Spleen (tissue), 13 donors: ENCODE measurements around the gene SNAP29. TPM values are rescaled to one million over a fixed set of nuclear protein-coding genes. Genes with fewer than 3 reads are reported as not detected.

Source experiments
- DNase-seq: peaks from one replicate; pipeline ENCODE4 v3.0.0-alpha.2; 2020
- H3K27ac ChIP-seq, 8 donors: fragments of 200-600 bp; sonication (generic) in 7 of 8; 1 replicate in 4 of 8; 2 replicates in 4 of 8; pipeline versions ENCODE4 v1.5.0 to v1.8.0; 2016 to 2021; ENCODE audit warnings: inconsistent platforms in 4 of 8, mild to moderate bottlenecking in 4 of 8, moderate library complexity in 1 of 8
- H3K27me3 ChIP-seq, 7 donors: fragments of 200-600 bp; sonication (generic) in 6 of 7; replicated peaks in 1 of 7; 1 replicate in 4 of 7; 2 replicates in 3 of 7; pipeline versions ENCODE4 v1.5.0 to v1.8.0; 2016 to 2021; ENCODE audit warnings: inconsistent platforms in 3 of 7, mild to moderate bottlenecking in 1 of 7
- H3K36me3 ChIP-seq, 6 donors: fragments of 200-600 bp; sonication (generic) in 5 of 6; 1 replicate in 4 of 6; 2 replicates in 2 of 6; pipeline versions ENCODE4 v1.5.0 to v1.8.0; 2016 to 2021; ENCODE audit warnings: inconsistent platforms in 2 of 6
- H3K4me1 ChIP-seq, 6 donors: fragments of 200-600 bp; sonication (generic) in 5 of 6; 1 replicate in 3 of 6; 2 replicates in 3 of 6; pipeline versions ENCODE4 v1.5.0 to v1.8.0; 2016 to 2021; ENCODE audit warnings: inconsistent platforms in 3 of 6
- H3K4me3 ChIP-seq, 8 donors: fragments of 200-600 bp; sonication (generic) in 7 of 8; 1 replicate in 4 of 8; 2 replicates in 4 of 8; pipeline versions ENCODE4 v1.5.0 to v1.8.0; 2016 to 2021; ENCODE audit warnings: inconsistent platforms in 4 of 8, mild to moderate bottlenecking in 4 of 8, moderate library complexity in 2 of 8
- H3K9me3 ChIP-seq, 8 donors: fragments of 200-600 bp; sonication (generic) in 7 of 8; 1 replicate in 4 of 8; 2 replicates in 4 of 8; pipeline versions ENCODE4 v1.5.0 to v1.8.0; 2016 to 2021; ENCODE audit warnings: inconsistent platforms in 4 of 8
- POLR2A ChIP-seq, 3 donors: fragments of 450-650 bp; IDR thresholded peaks; one replicate each; pipeline ENCODE4 v1.5.1; 2017; ENCODE audit warnings: antibody characterized with exemption in 3 of 3, mild to moderate bottlenecking in 1 of 3
- POLR2AphosphoS5 ChIP-seq, 3 donors: sonication (generic); formaldehyde crosslinking; IDR thresholded peaks; one replicate each; pipeline ENCODE4 v1.5.1; 2017; ENCODE audit warnings: antibody characterized with exemption in 3 of 3
- WGBS, 5 donors: extraction: QIAGEN DNeasy Blood & Tissue Kit in 3 of 5; methylation state at CpG; one replicate each; pipeline versions ENCODE4 v1.1.5 to v1.1.7; 2013 to 2018; 5-methylcytosine and 5-hydroxymethylcytosine counted together
- intact Hi-C: fragments of 100-400 bp; cut with DNase I; formaldehyde crosslinking; loops from one replicate; pipeline ENCODE4 v1.15.0; 2023; ENCODE audit warnings: low total_unique reads
- long read RNA-seq, 2 donors: transcript quantifications; one replicate each; lab custom pipeline, GENCODE V29; 2026
- polyA plus RNA-seq, 3 donors: library from polyadenylated mRNA; stranded (reverse); fragments of 200-250 nt; gene quantifications; one replicate each; pipeline ENCODE4 v1.2.1, GENCODE V29; 2013
- total RNA-seq, 7 donors: library from RNA; depleted of rRNA in 3 of 7; stranded (reverse); fragments of >200 nt in 3 of 7; fragmentation: NEBNext Ultra II Directional in 4 of 7; extraction: Animal tissue kit (Norgen Biotek cat#: 25700) in 4 of 7; gene quantifications; one replicate each; pipeline versions ENCODE4 v1.1.0 to v1.2.1, GENCODE V29; 2016 to 2021
- TF ChIP-seq, protein P1 (sequence below), 11 experiments: fragments of 200-600 bp in 7 of 11; fragments of 450-650 bp in 4 of 11; sonication (generic) in 4 of 11; IDR thresholded peaks in 8 of 11; conservative IDR thresholded peaks in 3 of 11; 1 replicate in 7 of 11; 2 replicates in 4 of 11; pipeline versions ENCODE4 v1.4.0 to v1.8.0; 2016 to 2021; ENCODE audit warnings: antibody characterized with exemption in 11 of 11, inconsistent platforms in 4 of 11, mild to moderate bottlenecking in 1 of 11
- donor health status: healthy with polysubstance abuse.
- donor health status: DM: no; HTN: no; CAD: no; lungs with moderate emphysema.
- donor health status: DM: no; HTN: no; CAD: no.
- donor health status: Bipolar disorder and iron deficiency.
- donor health status: healthy.
- donor health status: DM: no; HTN: no; CAD: no.
- donor health status: DM: yes; HTN: yes; CAD: no.

Gene SNAP29
- total RNA-seq (10 to 100 TPM; 22.6 to 33.5 (median 28.2) TPM), polyA plus RNA-seq (10 to 100 TPM; 13.7 to 19.5 (median 17.2) TPM)
- long read RNA-seq, donor 1, full-length matches to known transcripts, result 17 of 23 reads
- long read RNA-seq, donor 1, partial matches to known transcripts, result 6 of 23 reads
- long read RNA-seq, donor 1, other reads (novel, unspliced or antisense), result 0 of 23 reads
- long read RNA-seq, donor 2, full-length matches to known transcripts, result 18 of 24 reads
- long read RNA-seq, donor 2, partial matches to known transcripts, result 6 of 24 reads
- long read RNA-seq, donor 2, other reads (novel, unspliced or antisense), result 0 of 24 reads

DNA sequence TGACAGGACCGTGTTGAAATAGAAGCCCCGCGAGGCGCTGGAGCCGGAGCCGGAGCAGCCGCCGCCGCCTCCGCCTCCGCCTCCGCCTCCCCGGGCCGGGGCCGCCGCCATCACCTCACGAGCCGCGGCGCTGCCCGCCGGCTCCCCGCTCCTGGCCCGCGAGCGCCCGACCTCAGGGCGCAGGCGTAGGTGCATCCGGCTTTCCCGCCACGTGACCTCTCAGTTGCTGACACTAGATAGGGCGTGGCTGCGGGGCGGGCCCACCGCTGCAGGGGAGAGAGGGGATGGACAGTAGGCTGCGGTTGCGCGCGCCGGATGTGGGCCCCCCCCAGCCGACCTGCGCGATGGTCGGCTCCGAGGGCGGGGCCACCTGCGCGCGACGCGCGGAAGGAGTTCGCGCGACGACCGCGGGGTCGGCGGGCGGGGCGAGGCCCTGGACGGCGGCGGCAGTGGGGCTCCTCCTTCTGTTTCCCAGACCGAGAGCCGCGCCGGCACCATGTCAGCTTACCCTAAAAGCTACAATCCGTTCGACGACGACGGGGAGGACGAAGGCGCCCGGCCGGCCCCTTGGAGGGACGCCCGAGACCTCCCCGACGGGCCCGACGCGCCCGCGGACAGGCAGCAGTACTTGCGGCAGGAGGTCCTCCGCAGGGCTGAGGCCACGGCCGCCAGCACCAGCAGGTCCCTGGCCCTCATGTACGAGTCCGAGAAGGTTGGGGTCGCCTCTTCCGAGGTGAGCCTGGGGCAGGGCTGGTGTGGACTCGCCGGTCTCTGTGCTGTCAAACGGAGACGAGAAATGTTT is at the start of gene SNAP29, which contains the start of gene PI4KA:
TSS of gene SNAP29 (plus strand) at position 393 of the 802 bp plus-strand sequence. CDS start at position 497, 104 bp downstream.
TSS of gene PI4KA (minus strand) at position 197 of the 802 bp plus-strand sequence. CDS start at position 111, 86 bp downstream.
- Histone ChIP-seq H3K9me3 (no peaks in the 10 kb centered on the region), H3K4me1 (peaks cover 32 to 93% (median 64%) of the 10 kb centered on the region in 6 donors), H3K27ac (peak within 1 kb of the TSS; percentile 78 to 97 (median 92)), H3K36me3 (peaks cover 0 to 32% (median 3%) of the 10 kb centered on the region in 6 donors), H3K27me3 (no peaks in the 10 kb centered on the region), H3K4me3 (peak within 1 kb of the TSS; percentile 79 to 98 (median 88))
- 0 to 1% (median 1%) methylated on average over 45 to 100 of the region's 100 CpGs for WGBS, 5 donors
- peak; percentile 100 for DNase-seq
- intact Hi-C loops, result loop anchor here (5.0 kb wide), 1 partner anchor 58 kb away; the partner anchor contains the start of gene CRKL
- TF ChIP-seq POLR2A (IDR thresholded peaks at IDR 0.05), result peak in 2 of 3 donors; percentile 73 to 74
- peak; percentile 94 to 96 (median 96) for TF ChIP-seq POLR2AphosphoS5 (IDR thresholded peaks at IDR 0.05)
- TF ChIP-seq, protein P1, sequence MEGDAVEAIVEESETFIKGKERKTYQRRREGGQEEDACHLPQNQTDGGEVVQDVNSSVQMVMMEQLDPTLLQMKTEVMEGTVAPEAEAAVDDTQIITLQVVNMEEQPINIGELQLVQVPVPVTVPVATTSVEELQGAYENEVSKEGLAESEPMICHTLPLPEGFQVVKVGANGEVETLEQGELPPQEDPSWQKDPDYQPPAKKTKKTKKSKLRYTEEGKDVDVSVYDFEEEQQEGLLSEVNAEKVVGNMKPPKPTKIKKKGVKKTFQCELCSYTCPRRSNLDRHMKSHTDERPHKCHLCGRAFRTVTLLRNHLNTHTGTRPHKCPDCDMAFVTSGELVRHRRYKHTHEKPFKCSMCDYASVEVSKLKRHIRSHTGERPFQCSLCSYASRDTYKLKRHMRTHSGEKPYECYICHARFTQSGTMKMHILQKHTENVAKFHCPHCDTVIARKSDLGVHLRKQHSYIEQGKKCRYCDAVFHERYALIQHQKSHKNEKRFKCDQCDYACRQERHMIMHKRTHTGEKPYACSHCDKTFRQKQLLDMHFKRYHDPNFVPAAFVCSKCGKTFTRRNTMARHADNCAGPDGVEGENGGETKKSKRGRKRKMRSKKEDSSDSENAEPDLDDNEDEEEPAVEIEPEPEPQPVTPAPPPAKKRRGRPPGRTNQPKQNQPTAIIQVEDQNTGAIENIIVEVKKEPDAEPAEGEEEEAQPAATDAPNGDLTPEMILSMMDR (IDR thresholded peaks at IDR 0.05 in 8 of 11, conservative IDR thresholded peaks at IDR 0.05 in 3 of 11), result peak in 4 of 11 experiments; percentile 31 to 58 (median 51)

DNA sequence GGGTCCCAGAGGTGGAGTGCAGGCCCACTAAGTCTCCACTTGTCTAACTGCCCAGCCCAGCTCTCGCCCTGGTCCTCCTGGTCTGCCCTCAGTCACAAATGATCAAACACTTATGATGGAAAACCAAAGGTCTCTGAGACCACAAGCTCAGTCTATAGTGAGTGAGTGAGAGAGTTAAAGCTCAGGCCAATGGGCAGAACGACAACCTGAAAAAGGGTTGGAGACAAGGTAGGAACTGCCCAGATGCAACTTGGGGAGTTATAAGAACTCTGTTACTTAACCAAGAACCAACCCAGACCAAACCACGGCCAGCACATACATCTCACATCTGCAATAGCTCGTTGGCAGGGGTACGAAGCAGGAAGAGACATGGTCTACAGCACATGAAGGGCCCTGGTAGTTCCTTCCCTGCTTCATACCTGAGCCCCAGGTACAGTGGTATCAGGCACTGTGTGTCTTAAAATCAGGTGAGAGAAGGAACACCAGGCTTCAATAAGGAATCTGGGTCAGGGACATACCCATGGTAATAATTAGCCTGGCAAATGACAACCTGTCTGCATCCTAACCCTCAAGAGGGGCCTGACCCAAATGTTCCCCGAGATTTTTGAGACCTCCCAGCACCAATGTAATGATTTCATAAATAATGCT is 49.1 kb upstream of the SNAP29 start:
- H3K27me3 ChIP-seq, result no peaks in the 10 kb centered on the region
- intact Hi-C loops, result no loop called here
- no peak overlapping the region for H3K4me3 ChIP-seq
- no peak for TF ChIP-seq POLR2AphosphoS5 (IDR thresholded peaks at IDR 0.05)
- peaks cover 0 to 14% (median 0%) of the 10 kb centered on the region in 6 donors for H3K4me1 ChIP-seq
- H3K36me3 ChIP-seq, result peaks cover 3 to 100% (median 77%) of the 10 kb centered on the region in 6 donors
- no peak for DNase-seq
- WGBS, 5 donors, result 83 to 85% (median 83%) methylated on average over 6 of the region's 6 CpGs
- H3K9me3 ChIP-seq, result no peaks in the 10 kb centered on the region
- no peak overlapping the region for H3K27ac ChIP-seq

DNA sequence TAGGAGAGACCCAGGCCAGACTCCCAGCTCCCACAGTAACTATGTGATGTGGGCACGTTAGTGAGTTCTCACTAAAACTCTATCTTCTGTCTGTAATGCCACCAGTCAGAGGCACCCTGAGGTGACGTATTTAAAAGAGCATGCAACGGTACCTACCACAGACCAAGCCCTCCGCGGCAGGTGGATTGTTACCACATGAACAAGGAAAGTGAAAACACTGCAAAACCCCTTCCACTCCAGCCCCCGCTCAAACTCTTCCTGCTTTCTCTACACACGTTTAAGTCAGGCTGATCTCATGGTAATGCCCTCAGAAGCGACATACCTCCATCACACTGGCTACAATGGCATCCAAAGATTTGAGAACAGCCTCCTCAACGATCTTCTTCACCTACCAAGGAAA is 48.2 kb upstream of the SNAP29 start:
- H3K27ac ChIP-seq, result peak overlapping the region in 4 of 8 donors; percentile 1 to 57 (median 32)
- H3K4me1 ChIP-seq, result peaks cover 0 to 14% (median 0%) of the 10 kb centered on the region in 6 donors
- peaks cover 3 to 100% (median 72%) of the 10 kb centered on the region in 6 donors for H3K36me3 ChIP-seq
- 65 to 86% (median 84%) methylated on average over 9 of the region's 9 CpGs for WGBS, 5 donors
- no peaks in the 10 kb centered on the region for H3K9me3 ChIP-seq
- TF ChIP-seq, protein P1 (IDR thresholded peaks at IDR 0.05 in 8 of 11, conservative IDR thresholded peaks at IDR 0.05 in 3 of 11), result no peak
- DNase-seq, result no peak
- no peaks in the 10 kb centered on the region for H3K27me3 ChIP-seq
- intact Hi-C loops, result no loop called here
- no peak overlapping the region for H3K4me3 ChIP-seq

DNA sequence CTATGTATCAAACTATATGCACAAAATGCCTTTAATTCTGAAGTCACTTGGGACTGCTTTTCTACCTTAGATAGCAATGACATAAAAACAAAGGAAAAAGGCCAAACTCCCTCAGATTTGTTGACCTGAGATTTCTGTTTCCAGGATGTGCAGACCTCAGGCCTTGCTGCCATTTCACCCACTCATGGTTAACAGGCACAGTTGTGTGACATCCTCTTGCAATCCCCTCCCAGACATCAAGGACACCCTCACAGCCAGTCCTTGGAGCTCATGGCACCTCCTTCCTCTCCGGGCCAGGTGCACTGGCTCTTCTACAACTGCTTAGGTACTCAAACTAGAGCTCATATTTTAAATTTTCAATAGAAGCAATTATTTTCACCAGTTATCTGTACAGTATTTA is 47.6 kb upstream of the SNAP29 start:
- 64 to 93% (median 73%) methylated on average over 1 of the region's 1 CpG for WGBS, 5 donors
- peak overlapping the region in 3 of 8 donors; percentile 1 to 57 (median 28) for H3K27ac ChIP-seq
- H3K9me3 ChIP-seq, result no peaks in the 10 kb centered on the region
- no peak overlapping the region for H3K4me3 ChIP-seq
- no peak for DNase-seq
- intact Hi-C loops, result no loop called here
- peaks cover 0 to 14% (median 0%) of the 10 kb centered on the region in 6 donors for H3K4me1 ChIP-seq
- peaks cover 3 to 100% (median 71%) of the 10 kb centered on the region in 6 donors for H3K36me3 ChIP-seq
- TF ChIP-seq POLR2A (IDR thresholded peaks at IDR 0.05) (no peak), POLR2AphosphoS5 (IDR thresholded peaks at IDR 0.05) (no peak)
- TF ChIP-seq, protein P1 (IDR thresholded peaks at IDR 0.05 in 8 of 11, conservative IDR thresholded peaks at IDR 0.05 in 3 of 11), result no peak
- no peaks in the 10 kb centered on the region for H3K27me3 ChIP-seq
